ENCODE results near the gene INHBC. TPM values are rescaled to one million over a fixed set of nuclear protein-coding genes. Genes with fewer than 3 reads are reported as not detected.
A peak's percentile ranks its signal among the peaks of the same experiment; 100 is the strongest.
"Not testable (repeated sequence)": the region's sequence is repeated elsewhere in the genome, so short reads cannot be mapped to it uniquely, and the experiment has no call there.

Gene INHBC
- total RNA-seq, 2 experiments from 2014 or later = not detected

DNA sequence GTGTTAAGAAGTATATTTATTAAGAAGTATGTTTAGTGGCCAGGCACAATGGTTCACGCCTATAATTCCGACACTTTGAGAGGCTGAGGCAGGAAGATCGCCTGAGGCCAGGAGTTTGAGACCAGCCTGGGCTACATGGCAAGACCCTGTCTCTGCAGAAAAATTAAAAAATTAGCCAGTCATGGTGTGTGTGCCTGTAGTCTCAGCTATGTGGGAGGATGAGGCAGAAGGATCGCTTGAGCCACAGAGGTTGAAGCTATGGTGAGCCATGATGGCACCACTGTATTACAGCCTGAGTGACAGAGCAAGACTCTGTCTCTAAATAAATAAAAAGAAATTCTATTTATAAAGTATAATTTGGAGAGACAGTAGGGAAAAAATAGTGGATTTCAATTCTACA, 24.1 kb upstream of the INHBC start:
- Mint-ChIP-seq H3K4me1 (peaks cover 3% of the 10 kb centered on the region), H3K4me3 (no peak overlapping the region), H3K9me3 (ENCODE audit: low read depth) (no peaks in the 10 kb centered on the region), H3K27ac (no peak overlapping the region), H3K27me3 (no peaks in the 10 kb centered on the region), H3K36me3 (peaks cover 11% of the 10 kb centered on the region)
- DNase-seq (no peak), ATAC-seq (no peak)
- CTCF ChIA-PET = interaction anchor here (0.8 to 1.4 kb wide), 3 partner anchors 42 to 197 kb away, joined by 3 to 5 read pairs (median 3); no protein-coding TSS in a partner anchor

DNA sequence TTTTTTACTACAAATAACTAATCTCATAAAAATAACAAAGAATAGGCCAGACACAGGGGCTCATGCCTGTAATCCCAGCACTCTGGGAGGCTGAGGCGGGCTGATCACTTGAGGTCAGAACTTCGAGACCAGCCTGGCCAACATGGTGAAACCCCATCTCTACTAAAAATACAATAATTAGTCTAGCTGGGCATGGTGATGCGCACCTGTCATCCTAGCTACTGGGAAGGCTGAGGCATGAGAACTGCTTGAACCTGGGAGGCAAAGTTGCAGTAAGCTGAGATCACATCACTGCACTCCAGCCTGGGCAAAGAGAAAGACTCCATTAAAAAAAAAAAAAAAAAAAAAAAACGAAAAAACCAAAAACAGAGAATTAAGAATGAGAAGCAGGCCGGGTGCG, 20.4 kb upstream of the INHBC start:
- H3K27ac Mint-ChIP-seq; H3K4me3 Mint-ChIP-seq; H3K9me3 Mint-ChIP-seq (ENCODE audit: low read depth); ATAC-seq; H3K4me1 Mint-ChIP-seq; DNase-seq; H3K27me3 Mint-ChIP-seq; CTCF ChIA-PET: not testable (repeated sequence)
- H3K36me3 Mint-ChIP-seq = peaks cover 11% of the 10 kb centered on the region

DNA sequence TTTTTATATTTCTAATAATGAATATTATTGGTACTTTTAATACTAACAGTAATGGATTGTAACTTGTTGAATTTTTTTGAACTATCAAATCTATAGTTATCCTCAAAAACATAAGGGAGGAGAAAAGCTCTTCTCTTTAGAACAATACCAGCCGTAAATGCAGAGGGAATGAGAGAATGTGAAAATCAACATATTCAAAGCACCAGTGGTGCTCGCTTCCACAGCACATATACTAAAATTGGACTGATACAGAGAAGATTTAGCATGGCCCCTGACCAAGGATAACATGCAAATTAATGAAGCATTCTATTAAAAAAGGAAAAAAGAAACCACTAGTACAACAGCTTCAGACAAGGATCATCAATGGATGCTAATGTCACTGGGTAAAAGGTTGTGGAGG, 19.5 kb upstream of the INHBC start:
- Mint-ChIP-seq H3K9me3 (ENCODE audit: low read depth) (no peaks in the 10 kb centered on the region), H3K4me1 (no peaks in the 10 kb centered on the region), H3K27ac (no peak overlapping the region), H3K4me3 (no peak overlapping the region), H3K27me3 (no peaks in the 10 kb centered on the region), H3K36me3 (peaks cover 15% of the 10 kb centered on the region)
- CTCF ChIA-PET = interaction anchor here (1.3 kb wide), 1 partner anchor 202 kb away, joined by 3 read pairs; no protein-coding TSS in a partner anchor
- ATAC-seq = no peak
- no peak for DNase-seq

DNA sequence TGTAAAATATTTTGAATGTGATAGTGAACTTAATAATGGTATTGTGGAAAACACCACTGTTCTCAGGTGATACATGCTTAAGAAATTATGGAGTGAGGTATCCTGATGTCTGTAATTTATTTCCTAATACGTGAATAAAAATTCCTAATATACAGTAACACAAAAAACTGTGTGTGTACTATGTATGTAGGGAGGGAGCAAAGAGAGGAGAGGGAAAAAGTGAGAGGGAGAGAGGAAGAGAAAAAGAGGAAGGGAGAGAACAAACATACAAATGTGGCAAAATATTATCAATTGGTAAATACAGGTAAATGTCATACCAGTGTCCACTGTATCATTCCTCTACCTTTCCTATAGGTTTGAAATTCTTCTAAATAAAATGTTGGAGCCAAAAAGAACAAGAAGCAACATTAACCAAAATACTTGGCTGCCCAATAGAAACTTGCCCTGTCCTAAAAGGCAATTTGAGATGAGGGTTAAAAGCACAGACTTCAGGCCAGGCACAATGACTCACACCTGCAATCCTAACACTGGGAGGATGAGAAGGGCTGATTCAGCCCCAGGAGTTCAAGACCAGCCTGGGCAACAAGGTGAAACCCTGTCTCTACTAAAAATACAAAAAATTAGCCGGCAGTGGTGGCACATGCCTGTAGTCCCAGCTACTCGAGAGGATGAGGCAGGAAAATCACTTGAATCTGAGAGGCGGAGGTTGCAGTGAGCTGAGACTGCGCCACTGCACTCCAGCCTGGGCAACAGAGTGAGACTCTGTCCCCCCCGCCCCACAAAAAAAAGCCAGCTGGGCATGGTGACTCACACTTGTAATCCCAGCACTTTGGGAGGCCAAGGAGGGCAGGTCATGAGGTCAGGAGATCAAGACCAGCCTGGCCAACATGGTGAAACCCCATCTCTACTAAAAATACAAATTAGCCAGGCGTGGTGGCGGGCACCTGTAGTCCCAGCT, 18.3 kb upstream of the INHBC start:
- H3K4me1 Mint-ChIP-seq = no peaks in the 10 kb centered on the region

DNA sequence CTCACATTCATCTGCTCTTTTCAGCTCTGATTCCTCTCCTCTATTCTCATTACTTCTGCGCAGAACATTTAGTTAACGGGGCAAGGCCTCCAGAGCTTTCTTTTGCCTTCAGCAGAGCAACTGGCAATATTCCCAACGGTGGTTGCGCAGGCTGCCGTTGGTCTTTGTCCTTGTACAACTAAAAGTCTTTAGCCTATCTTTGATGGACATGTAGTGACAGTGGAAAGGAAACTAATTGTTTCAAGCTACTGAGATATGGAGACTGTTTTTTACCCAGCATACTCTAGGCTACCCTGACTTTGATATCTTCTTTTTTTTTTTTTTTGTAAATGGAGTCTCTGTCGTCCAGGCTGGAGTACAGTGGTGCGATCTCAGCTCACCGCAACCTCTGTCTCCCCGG, 16.3 kb upstream of the INHBC start:
- Mint-ChIP-seq H3K27me3 (no peaks in the 10 kb centered on the region), H3K9me3 (ENCODE audit: low read depth) (no peaks in the 10 kb centered on the region), H3K27ac (no peak overlapping the region), H3K36me3 (peaks cover 20% of the 10 kb centered on the region), H3K4me3 (no peak overlapping the region), H3K4me1 (no peaks in the 10 kb centered on the region)
- CTCF ChIA-PET = interaction anchor here (1.2 to 2.0 kb wide), 2 partner anchors 12 to 41 kb away, joined by 3 to 5 read pairs; partner anchors contain the start of gene GLI1
- no peak for ATAC-seq
- DNase-seq = no peak

More for the DNA sequence above, 18.3 kb upstream of the INHBC start:
- Mint-ChIP-seq H3K4me3 (no peak overlapping the region), H3K36me3 (peaks cover 18% of the 10 kb centered on the region), H3K27me3 (no peaks in the 10 kb centered on the region), H3K9me3 (ENCODE audit: low read depth) (no peaks in the 10 kb centered on the region), H3K27ac (no peak overlapping the region)
- DNase-seq = no peak
- ATAC-seq = no peak
- CTCF ChIA-PET = no interaction called here

DNA sequence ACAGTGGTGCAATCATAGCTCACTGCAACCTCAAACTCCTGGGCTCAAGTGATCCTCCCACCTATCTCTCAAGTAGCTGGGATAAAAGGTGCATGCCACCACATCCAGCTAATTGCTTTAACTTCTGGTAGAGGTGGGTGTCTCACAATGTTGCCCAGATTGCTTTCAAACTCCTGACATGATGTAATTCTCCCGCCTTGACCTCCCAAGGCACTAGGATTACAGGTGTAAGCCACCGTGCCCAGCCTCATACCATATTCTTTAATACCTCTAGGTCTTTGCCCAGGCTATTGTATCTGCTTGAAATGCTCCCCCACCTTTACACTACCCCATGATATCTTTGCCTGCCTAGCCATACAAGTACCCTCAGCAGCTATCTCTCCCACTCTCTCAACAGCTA, 15.1 kb upstream of the INHBC start:
- Mint-ChIP-seq H3K9me3 (ENCODE audit: low read depth) (no peaks in the 10 kb centered on the region), H3K4me3 (no peak overlapping the region), H3K36me3 (peaks cover 20% of the 10 kb centered on the region), H3K27ac (no peak overlapping the region), H3K4me1 (no peaks in the 10 kb centered on the region), H3K27me3 (no peaks in the 10 kb centered on the region)
- ATAC-seq (no peak), DNase-seq (no peak)
- CTCF ChIA-PET = interaction anchor here (1.2 to 2.0 kb wide), 2 partner anchors 11 to 40 kb away, joined by 3 to 5 read pairs; partner anchors contain the start of gene GLI1

DNA sequence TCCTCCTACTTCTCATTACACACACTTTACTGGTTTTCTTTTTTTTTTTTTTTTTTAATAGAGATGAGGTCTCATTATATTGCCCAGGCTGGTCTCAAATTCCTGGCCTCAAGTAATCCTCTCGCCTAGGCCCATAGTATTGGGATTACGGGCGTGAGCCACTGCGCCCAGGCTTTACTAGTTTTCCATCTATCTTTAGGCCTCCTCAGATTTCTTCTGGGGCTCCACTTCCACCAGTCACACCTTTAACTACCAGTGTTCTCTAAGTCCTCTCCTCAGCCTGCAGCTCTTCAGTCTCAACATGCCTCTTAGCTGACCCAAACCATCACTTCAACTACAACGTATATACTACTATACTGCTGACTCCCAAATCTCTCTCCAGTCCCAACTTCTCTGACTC, 14.1 kb upstream of the INHBC start:
- Mint-ChIP-seq H3K36me3 (peaks cover 26% of the 10 kb centered on the region), H3K4me3 (no peak overlapping the region), H3K4me1 (no peaks in the 10 kb centered on the region)

DNA sequence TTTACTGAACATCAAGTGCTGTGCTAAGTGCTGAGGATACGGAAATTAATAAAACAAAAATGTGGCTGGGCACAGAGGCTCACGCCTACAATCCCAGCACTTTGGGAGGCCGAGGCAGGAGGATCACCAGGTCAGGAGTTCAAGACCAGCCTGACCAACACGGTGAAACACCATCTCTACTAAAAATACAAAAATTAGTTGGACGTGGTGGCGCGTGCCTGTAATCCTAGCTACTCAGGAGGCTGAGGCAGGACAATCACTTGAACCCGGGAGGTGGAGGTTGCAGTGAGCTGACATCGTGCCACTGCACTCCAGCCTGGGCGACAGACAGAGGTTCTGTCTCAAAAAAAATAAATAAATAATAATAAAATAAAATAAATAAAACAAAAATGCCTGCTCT, 7.6 kb upstream of the INHBC start:
- not testable (repeated sequence) for H3K9me3 Mint-ChIP-seq (ENCODE audit: low read depth); H3K27ac Mint-ChIP-seq; ATAC-seq; H3K27me3 Mint-ChIP-seq; DNase-seq; H3K4me3 Mint-ChIP-seq
- CTCF ChIA-PET = interaction anchor here (3.9 kb wide), 1 partner anchor 27 kb away, joined by 23 read pairs; the partner anchor contains the start of gene INHBE
- peaks cover 33% of the 10 kb centered on the region for H3K36me3 Mint-ChIP-seq
- peaks cover 29% of the 10 kb centered on the region for H3K4me1 Mint-ChIP-seq

More for the DNA sequence above, 14.1 kb upstream of the INHBC start:
- ATAC-seq = no peak
- Mint-ChIP-seq H3K27ac (no peak overlapping the region), H3K27me3 (no peaks in the 10 kb centered on the region), H3K9me3 (ENCODE audit: low read depth) (no peaks in the 10 kb centered on the region)
- CTCF ChIA-PET = interaction anchor here (2.0 kb wide), 1 partner anchor 38 kb away, joined by 13 read pairs; the partner anchor contains the start of gene GLI1
- no peak for DNase-seq

DNA sequence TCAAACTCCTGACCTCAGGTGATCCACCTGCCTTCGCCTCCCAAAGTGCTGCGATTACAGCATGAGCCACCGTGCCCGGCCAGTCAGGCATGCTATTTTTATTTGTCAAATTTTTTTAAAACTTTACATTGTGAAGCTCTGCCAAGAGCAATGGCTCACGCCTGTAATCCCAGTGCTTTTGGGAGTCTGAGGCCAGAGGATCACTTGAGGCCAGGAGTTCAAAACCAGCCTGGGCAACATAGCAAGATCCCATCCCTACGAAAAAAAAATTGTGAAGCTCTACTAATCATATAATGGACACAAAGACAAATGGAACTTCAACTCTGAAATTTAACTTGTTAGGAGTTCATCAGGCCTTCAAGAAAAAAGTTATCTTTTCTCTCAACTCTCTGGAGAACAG, 5.6 kb upstream of the INHBC start:
- CTCF ChIA-PET = interaction anchor here (1.4 to 3.9 kb wide), 3 partner anchors 24 to 31 kb away, joined by 5 to 29 read pairs (median 23); partner anchors contain the start of genes GLI1 and INHBE
- Mint-ChIP-seq H3K4me3 (peak overlapping the region; percentile 89), H3K9me3 (ENCODE audit: low read depth) (no peaks in the 10 kb centered on the region)

DNA sequence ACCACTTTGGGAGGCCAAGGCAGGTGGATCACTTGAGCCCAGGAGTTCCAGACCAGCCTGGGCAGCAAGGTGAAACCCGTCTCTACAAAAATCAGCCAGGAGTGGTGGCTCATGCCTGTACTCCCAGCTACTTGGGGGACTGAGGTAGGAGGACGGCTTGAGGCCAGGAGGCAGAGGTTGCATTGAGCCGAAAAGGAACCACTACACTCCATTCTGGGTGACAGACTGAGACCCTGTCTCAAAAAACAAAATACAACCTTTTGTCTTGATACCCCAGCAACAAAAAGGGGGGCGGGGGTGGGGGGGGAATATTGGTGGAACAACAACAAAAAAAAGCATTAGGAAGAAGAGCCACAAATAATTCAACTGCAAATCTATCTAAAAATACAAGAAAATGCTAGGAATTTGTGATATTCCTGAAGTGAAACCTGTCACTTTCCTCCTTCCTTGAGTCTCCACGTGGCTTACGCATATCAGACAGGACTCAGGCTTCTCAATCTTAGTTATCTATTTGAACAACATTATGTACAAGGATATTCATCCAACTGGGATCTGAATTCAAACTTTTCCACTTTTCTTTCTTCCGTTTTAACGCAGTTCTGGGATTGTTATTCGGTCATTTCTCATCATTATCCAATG, 5.0 kb upstream of the INHBC start:
- no peaks in the 10 kb centered on the region for H3K9me3 Mint-ChIP-seq (ENCODE audit: low read depth)
- ATAC-seq = no peak

More for the DNA sequence above, 5.6 kb upstream of the INHBC start:
- Mint-ChIP-seq H3K27ac (peak overlapping the region; percentile 34), H3K27me3 (no peaks in the 10 kb centered on the region), H3K36me3 (peaks cover 26% of the 10 kb centered on the region), H3K4me1 (peaks cover 31% of the 10 kb centered on the region)
- DNase-seq = no peak
- no peak for ATAC-seq

DNA sequence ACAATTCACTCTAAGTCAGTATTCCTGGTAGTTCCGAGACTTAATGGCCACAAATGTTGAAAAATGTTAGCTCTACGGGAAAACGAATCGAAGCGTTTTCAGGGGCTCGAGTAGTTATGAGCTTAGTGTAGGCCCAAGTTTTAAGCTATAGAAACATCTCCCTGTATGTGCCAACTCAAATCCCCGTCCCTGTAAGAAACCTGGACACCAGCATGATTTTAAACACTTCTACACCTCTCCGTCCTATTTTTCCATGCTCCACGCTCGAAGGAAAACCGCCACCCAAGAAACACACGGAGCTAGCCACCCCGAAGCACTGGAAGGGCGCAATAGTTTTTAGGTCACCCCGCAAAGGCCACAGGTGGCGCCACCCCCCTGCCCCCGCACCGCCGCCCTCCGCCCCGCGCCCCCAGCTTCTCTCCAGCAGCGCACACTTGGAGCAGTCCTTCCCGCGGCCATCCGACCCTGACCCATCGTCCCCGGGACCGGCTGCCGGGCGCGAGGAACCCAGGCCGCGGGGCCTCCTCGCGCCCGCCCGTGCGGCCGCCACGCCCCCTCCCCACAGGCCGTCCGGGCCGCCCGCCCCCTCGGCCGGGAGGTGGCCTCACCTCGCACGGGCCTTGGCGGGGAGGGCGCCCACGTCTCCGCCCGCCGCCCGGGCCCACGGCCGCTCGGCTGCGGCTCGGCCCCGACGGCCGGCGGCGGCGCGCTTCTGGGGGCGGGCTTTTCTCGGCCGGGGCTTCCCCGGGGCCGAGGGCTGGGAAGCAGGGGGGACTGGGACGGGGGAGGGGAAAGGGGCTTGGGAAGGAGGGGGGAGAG, 4.3 kb upstream of the INHBC start:
- Mint-ChIP-seq H3K4me1 (peaks cover 41% of the 10 kb centered on the region), H3K9me3 (ENCODE audit: low read depth) (no peaks in the 10 kb centered on the region), H3K27ac (peak overlapping the region; percentile 98), H3K27me3 (no peaks in the 10 kb centered on the region), H3K4me3 (peak overlapping the region; percentile 89), H3K36me3 (peaks cover 20% of the 10 kb centered on the region)
- CTCF ChIA-PET = interaction anchor here (0.8 to 3.9 kb wide), 10 partner anchors 10 to 326 kb away, joined by 3 to 29 read pairs (median 4); partner anchors contain the start of genes GLI1 and INHBE
- ATAC-seq = peak; percentile 57
- peak; percentile 56 for DNase-seq

More for the DNA sequence above, 5.0 kb upstream of the INHBC start:
- H3K4me3 Mint-ChIP-seq = peak overlapping the region; percentile 89
- H3K36me3 Mint-ChIP-seq = peaks cover 23% of the 10 kb centered on the region
- CTCF ChIA-PET = interaction anchor here (0.8 to 3.9 kb wide), 10 partner anchors 11 to 327 kb away, joined by 3 to 29 read pairs (median 4); partner anchors contain the start of genes GLI1 and INHBE
- peak overlapping the region; percentile 97 for H3K27ac Mint-ChIP-seq
- H3K4me1 Mint-ChIP-seq = peaks cover 35% of the 10 kb centered on the region
- no peak for DNase-seq
- H3K27me3 Mint-ChIP-seq = no peaks in the 10 kb centered on the region

DNA sequence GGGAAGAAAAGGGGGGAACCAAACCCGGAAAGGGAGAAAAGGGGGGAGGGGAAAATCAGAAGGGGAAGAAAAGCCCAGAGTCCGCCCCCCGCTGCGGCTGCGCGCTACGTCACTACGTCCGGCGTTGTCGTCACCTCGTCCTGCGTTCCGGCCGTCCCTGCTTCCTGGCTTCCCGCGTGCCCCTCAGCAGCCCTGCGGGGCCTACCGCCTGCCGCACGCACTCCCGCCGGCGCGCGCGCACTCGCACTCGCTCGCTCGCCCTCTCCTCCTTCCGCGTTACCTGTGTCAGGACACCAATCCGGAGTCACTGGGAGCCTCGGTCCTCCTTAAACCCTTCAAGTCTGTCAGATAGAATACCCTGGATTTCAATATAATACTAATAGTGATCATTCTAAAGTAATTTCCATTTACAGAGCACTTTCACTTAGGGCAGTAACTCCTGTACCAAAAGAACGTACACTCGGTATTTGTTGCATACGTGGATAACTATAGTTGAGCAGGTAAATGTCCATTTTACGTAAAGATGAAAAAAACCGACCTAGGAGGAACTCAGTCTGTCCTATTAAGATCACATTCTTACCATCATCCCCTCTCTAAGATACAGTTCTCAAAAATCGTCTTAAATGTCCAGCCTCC, 3.5 kb upstream of the INHBC start, which contains the start of gene R3HDM2:
TSS of gene R3HDM2 (minus strand) at position 113 of the 636 bp plus-strand sequence. CDS start 120,615 bp downstream, outside the sequence.
- Mint-ChIP-seq H3K36me3 (peaks cover 16% of the 10 kb centered on the region), H3K4me1 (peaks cover 43% of the 10 kb centered on the region), H3K4me3 (peak within 1 kb of the TSS; percentile 89), H3K9me3 (ENCODE audit: low read depth) (no peaks in the 10 kb centered on the region), H3K27ac (peak within 1 kb of the TSS; percentile 98), H3K27me3 (no peaks in the 10 kb centered on the region)
- DNase-seq (peak; percentile 97), ATAC-seq (peak; percentile 94)
- CTCF ChIA-PET = interaction anchor here (1.1 to 6.7 kb wide), 4 partner anchors 12 to 27 kb away, joined by 5 to 40 read pairs (median 8); partner anchors contain the start of genes GLI1 and INHBE

Measured in activated CD8-positive, alpha-beta memory T cell treated with anti-CD3 and anti-CD28 coated beads, Interleukin-2, amount 10 ng/mL, durations not matched to agents 7 days and 5 days (primary cell).